ENCODE results near the gene NCBP2L.

DNA sequence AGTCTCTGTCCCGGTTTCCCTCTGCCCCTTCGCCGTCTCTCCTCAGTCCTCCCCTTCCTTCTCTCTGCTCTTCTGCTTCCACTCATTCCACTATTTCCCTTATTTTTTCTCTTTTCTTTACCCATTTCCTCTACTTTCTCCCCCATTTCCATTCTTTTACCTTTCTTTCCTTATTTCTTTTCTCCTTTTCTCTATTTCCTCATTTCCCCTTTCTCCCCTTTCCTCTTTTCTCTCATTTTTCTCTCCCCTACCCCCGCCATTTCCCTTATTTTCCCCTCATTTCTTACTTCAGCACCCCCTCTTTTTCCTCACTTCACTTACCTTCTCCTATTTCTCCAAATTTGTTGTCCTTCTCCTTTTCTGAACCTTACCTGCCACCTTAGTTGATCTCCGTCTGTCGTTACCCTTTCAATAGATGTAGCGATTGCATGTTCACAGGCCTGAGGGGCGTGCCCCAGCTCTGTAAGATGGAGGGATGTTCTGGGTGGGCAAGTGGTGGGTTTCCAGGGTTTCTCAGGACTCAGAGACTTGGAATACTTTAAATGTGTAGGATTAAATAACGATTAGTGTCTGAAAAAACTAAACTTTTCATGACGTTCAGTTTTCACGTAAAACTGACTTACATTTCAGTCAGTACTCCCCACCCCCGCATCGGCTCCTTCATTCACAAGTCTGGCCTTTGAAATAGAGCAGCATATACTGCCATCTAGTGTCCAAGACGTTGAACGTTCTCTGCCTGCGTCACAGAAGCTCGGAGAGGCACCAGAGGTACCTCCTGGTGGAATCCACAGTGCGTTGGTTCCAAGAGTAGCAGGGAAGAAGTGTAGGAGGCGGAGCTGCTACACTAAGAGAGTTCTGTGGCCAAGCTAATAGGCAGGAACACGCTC lies 641 bp upstream of the NCBP2L start:
- TF ChIP-seq POLR2A (IDR thresholded peaks at IDR 0.05; ENCODE audit: low read depth, low read length) (no peak), POLR2AphosphoS5 (IDR thresholded peaks at IDR 0.05; ENCODE audit: low read depth, low read length) (no peak), PAX5 (IDR thresholded peaks at IDR 0.05; ENCODE audit: insufficient read depth, low read length, severe bottlenecking) (no peak), POU2F2 (IDR thresholded peaks at IDR 0.05; ENCODE audit: low read depth, low read length) (no peak), TAF1 (IDR thresholded peaks at IDR 0.05; ENCODE audit: low read depth, low read length) (no peak)
